HCT116 (cell line): ENCODE data around the gene NFIA.

ENCODE experiments used
- CTCF ChIP-seq, 3 experiments: fragments of 200-600 bp in 1 of 3; sonication (generic) in 1 of 3; IDR thresholded peaks in 2 of 3; conservative IDR thresholded peaks in 1 of 3; 2 replicates each; pipeline ENCODE4 v1.5.1; 2012 to 2017; ENCODE audit warnings: low read depth in 2 of 3, low read length in 2 of 3, antibody characterized with exemption in 1 of 3, borderline replicate concordance in 1 of 3, control low read depth in 1 of 3, mild to moderate bottlenecking in 1 of 3, mixed read lengths in 1 of 3, mixed run types in 1 of 3, moderate library complexity in 1 of 3; ENCODE audit not compliant: insufficient read depth in 1 of 3
- EGR1 ChIP-seq: IDR thresholded peaks from 2 replicates; pipeline ENCODE4 v1.6.1; 2012; ENCODE audit warnings: low read depth
- EZH2 ChIP-seq: fragments of 200-600 bp; sonication (generic); IDR thresholded peaks from 2 replicates; pipeline ENCODE4 v1.6.1; 2017; ENCODE audit warnings: antibody characterized with exemption, mixed run types
- JUND ChIP-seq: IDR thresholded peaks from 2 replicates; pipeline ENCODE4 v1.6.1; 2012
- POLR2A ChIP-seq: IDR thresholded peaks from 2 replicates; pipeline ENCODE4 v1.7.0; 2011; ENCODE audit warnings: borderline replicate concordance; ENCODE audit not compliant: insufficient read depth, insufficient read length; ENCODE audit errors: extremely low read depth
- POLR2AphosphoS5 ChIP-seq: IDR thresholded peaks from 2 replicates; pipeline ENCODE4 v1.6.1; 2011; ENCODE audit warnings: mild to moderate bottlenecking, low read depth, low read length, moderate library complexity
- RAD21 ChIP-seq: IDR thresholded peaks from 2 replicates; pipeline ENCODE4 v1.6.1; 2012; ENCODE audit warnings: low read depth, mild to moderate bottlenecking
- REST ChIP-seq: IDR thresholded peaks from 2 replicates; pipeline ENCODE4 v1.6.1; 2012; ENCODE audit warnings: low read depth
- SP1 ChIP-seq: IDR thresholded peaks from 2 replicates; pipeline ENCODE4 v1.6.1; 2012; ENCODE audit warnings: low read depth
- TCF7L2 ChIP-seq: IDR thresholded peaks from 2 replicates; pipeline ENCODE4 v1.7.0; 2011; ENCODE audit warnings: borderline replicate concordance, inconsistent platforms; ENCODE audit not compliant: insufficient read depth, insufficient read length; ENCODE audit errors: extremely low read depth
- ZFX ChIP-seq: fragments of 450-650 bp; IDR thresholded peaks from 2 replicates; pipeline ENCODE4 v1.6.1; 2017

GRCh38 chr1:61474963-61475362, 392.6 kb downstream of the NFIA start:
- no peak for TF ChIP-seq POLR2A
- TF ChIP-seq POLR2AphosphoS5: no peak
- no peak for TF ChIP-seq SP1
- no peak for TF ChIP-seq CTCF (IDR thresholded peaks at IDR 0.05 in 2 of 3, conservative IDR thresholded peaks at IDR 0.05 in 1 of 3; ENCODE audit: borderline replicate concordance in 1 of 3, insufficient read depth in 1 of 3, low read depth in 2 of 3, low read length in 2 of 3)
- no peak for TF ChIP-seq JUND
- no peak for TF ChIP-seq EGR1
- TF ChIP-seq TCF7L2: no peak
- TF ChIP-seq RAD21: no peak
- TF ChIP-seq EZH2: no peak
- TF ChIP-seq REST: no peak
- no peak for TF ChIP-seq ZFX
